ENCODE measurements around the gene SHB. TPM values are rescaled to one million over a fixed set of nuclear protein-coding genes. Genes with fewer than 3 reads are reported as not detected.

The SHB gene
- total and polyA plus RNA-seq, 2 of the 8 experiments (the other 6 are each of a cell fraction or from before 2014, with no cell fraction given): 4.1 to 12.6 TPM

DNA sequence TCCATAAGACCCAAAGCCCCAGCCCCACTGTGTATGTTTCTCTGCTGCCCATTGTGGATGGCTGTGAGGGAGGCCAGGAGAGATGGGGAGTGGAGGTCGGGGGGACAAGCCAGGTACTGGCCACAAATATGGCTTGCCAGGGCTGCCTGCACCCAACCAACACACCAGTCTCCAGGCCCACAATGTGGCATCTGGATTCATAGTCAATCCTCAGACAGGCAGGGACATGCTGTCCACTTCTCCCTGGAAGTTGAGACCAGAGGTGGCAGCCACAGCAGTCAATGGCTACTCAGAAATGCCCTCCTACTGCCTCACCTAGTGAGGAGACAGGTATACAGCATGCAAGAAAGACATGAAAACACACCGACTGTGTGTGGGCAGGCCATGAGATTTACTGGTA is 103.9 kb downstream of the SHB start:
- H2BK12ac ChIP-seq (ENCODE audit: low read depth, low read length): no peak overlapping the region
- peaks cover 0 to 3% (median 0%) of the 10 kb centered on the region in 4 experiments; a peak in 2 of 7 replicates for H3K4me1 ChIP-seq (replicated peaks in 1 of 4; ENCODE audit: control insufficient read depth in 3 of 4, insufficient read depth in 4 of 4, low read length in 3 of 4)
- ChIA-PET POLR2A (ENCODE audit: partially characterized antibody) (no interaction called here), CTCF (ENCODE audit: partially characterized antibody) (no interaction called here)
- DNase-seq (ENCODE audit: low read depth in 1 of 2, low spot score in 2 of 2) (no peak), FAIRE-seq (no peak)
- H3K9me3 ChIP-seq (ENCODE audit: insufficient read depth in 2 of 2, low read depth in 1 of 2, low read length in 1 of 2): no peaks in the 10 kb centered on the region
- no peak overlapping the region for H3K4ac ChIP-seq (replicated peaks; ENCODE audit: insufficient read length, low read depth, low read length)
- no peak overlapping the region for H3K9ac ChIP-seq (replicated peaks in 1 of 4; ENCODE audit: extremely low read depth in 1 of 4, low read depth in 3 of 4, low read length in 3 of 4)
- H3K79me1 ChIP-seq (ENCODE audit: low read depth, low read length): 0 out of 2 replicates have a peak, but pooled peaks cover 3% of the 10 kb centered on the region
- no peak overlapping the region for H2BK120ac ChIP-seq (replicated peaks; ENCODE audit: low read depth, low read length)
- H3K18ac ChIP-seq (ENCODE audit: extremely low read depth, low read length): no peak overlapping the region
- 95% methylated on average over 2 of the region's 2 CpGs; no CpG with 5 or more reads in 1 of the 2 experiments for WGBS, 2 experiments (ENCODE audit: extremely low coverage in 1 of 2, insufficient coverage in 1 of 2, insufficient read length in 1 of 2, insufficient replicate concordance in 2 of 2, low coverage in 1 of 2, low lambda C conversion rate in 2 of 2, missing lambda C conversion rate in 1 of 2)
- no peaks in the 10 kb centered on the region for H3K27me3 ChIP-seq (replicated peaks in 1 of 4; ENCODE audit: control insufficient read depth in 3 of 4, extremely low read depth in 1 of 4, insufficient read depth in 3 of 4, low read length in 3 of 4)
- H2BK20ac ChIP-seq (ENCODE audit: low read length): no peak overlapping the region
- no peak overlapping the region for H4K91ac ChIP-seq (replicated peaks; ENCODE audit: insufficient read length, low read length)
- H3K36me3 ChIP-seq (ENCODE audit: control insufficient read depth in 2 of 4, insufficient read depth in 4 of 4, low read length in 3 of 4): no peaks in the 10 kb centered on the region
- peaks cover 0 to 4% of the 10 kb centered on the region in 2 experiments for H4K20me1 ChIP-seq (replicated peaks in 1 of 2; ENCODE audit: control insufficient read depth in 1 of 2, insufficient read depth in 2 of 2, low read length in 2 of 2)
- H3K79me2 ChIP-seq (ENCODE audit: control insufficient read depth in 1 of 2, insufficient read depth in 2 of 2, low read length in 2 of 2): no peaks in the 10 kb centered on the region
- no peak overlapping the region for H3K56ac ChIP-seq (replicated peaks; ENCODE audit: insufficient read length, low read depth, low read length)
- H3K23me2 ChIP-seq (ENCODE audit: low read depth, low read length): no peaks in the 10 kb centered on the region
- H4K8ac ChIP-seq (ENCODE audit: extremely low read depth, insufficient read depth, low read length): no peak overlapping the region
- no peak overlapping the region for H3K4me3 ChIP-seq (ENCODE audit: extremely low read depth in 1 of 4, insufficient read depth in 2 of 4, low read depth in 3 of 4, low read length in 4 of 4)
- no peak overlapping the region for H2BK15ac ChIP-seq (ENCODE audit: low read length)
- H3K14ac ChIP-seq (ENCODE audit: insufficient read length): no peak overlapping the region
- no peak overlapping the region for H2AK5ac ChIP-seq (ENCODE audit: low read depth, low read length)
- no peak overlapping the region for H3K4me2 ChIP-seq (ENCODE audit: insufficient read depth in 1 of 2, low read depth in 2 of 2, low read length in 2 of 2)
- H3K23ac ChIP-seq (ENCODE audit: insufficient read length): no peak overlapping the region
- no peak overlapping the region for H2BK5ac ChIP-seq (ENCODE audit: low read depth, low read length)
- H4K5ac ChIP-seq (ENCODE audit: insufficient read length, low read depth, low read length): no peak overlapping the region
- no peak overlapping the region for H2AFZ ChIP-seq (ENCODE audit: low read length)
- H3K27ac ChIP-seq (ENCODE audit: low read depth, low read length): no peak overlapping the region
- TF ChIP-seq MAX (IDR thresholded peaks at IDR 0.05): no peak
- no peak for TF ChIP-seq TEAD4 (IDR thresholded peaks at IDR 0.05; ENCODE audit: low read depth, low read length)
- no peak for TF ChIP-seq HDAC2 (IDR thresholded peaks at IDR 0.05; ENCODE audit: borderline replicate concordance in 1 of 2, low read depth in 2 of 2, low read length in 2 of 2)
- no peak for TF ChIP-seq GTF2F1 (IDR thresholded peaks at IDR 0.05; ENCODE audit: borderline replicate concordance, low read depth, low read length)
- no peak for TF ChIP-seq SP4 (IDR thresholded peaks at IDR 0.05; ENCODE audit: low read length)
